SK-N-SH treated with all-trans-retinoic acid at 6 μM for 48 hours (cell line): ENCODE results near the gene SERPINC1.

Experiments used
- CREB5 ChIP-seq: fragments of 250-450 bp; sonication (Bioruptor Pico); IDR thresholded peaks from 2 replicates; pipeline ENCODE4 v1.5.1; 2020; ENCODE audit warnings: low read depth, mild to moderate bottlenecking, moderate library complexity
- GLIS3 ChIP-seq: fragments of 250-450 bp; sonication (Bioruptor Pico); IDR thresholded peaks from 2 replicates; pipeline ENCODE4 v1.5.0; 2020; ENCODE audit warnings: mild to moderate bottlenecking, moderate library complexity
- OSR1 ChIP-seq: fragments of 250-450 bp; sonication (Bioruptor Pico); IDR thresholded peaks from 2 replicates; pipeline ENCODE4 v1.8.0; 2022; ENCODE audit warnings: moderate library complexity, mild to moderate bottlenecking, inconsistent platforms
- RARB ChIP-seq: fragments of 250-450 bp; sonication (Bioruptor Pico); IDR thresholded peaks from 2 replicates; pipeline ENCODE4 v1.8.0; 2021; ENCODE audit warnings: mild to moderate bottlenecking, moderate library complexity
- TOX ChIP-seq: fragments of 250-450 bp; sonication (Bioruptor Pico); IDR thresholded peaks from 2 replicates; pipeline ENCODE4 v1.8.0; 2021; ENCODE audit warnings: mild to moderate bottlenecking, moderate library complexity, borderline replicate concordance

- no peak for TF ChIP-seq OSR1 (CRISPR knock-in tag)
- no peak for TF ChIP-seq CREB5 (CRISPR knock-in tag)
- TF ChIP-seq TOX (CRISPR knock-in tag), result no peak
- TF ChIP-seq GLIS3 (CRISPR knock-in tag), result no peak
- no peak for TF ChIP-seq RARB (CRISPR knock-in tag)
Observed at GRCh38 chr1:173925306-173926242, 8.4 kb upstream of the SERPINC1 start.
